HG03520 (cell line): ENCODE results near the gene GPR176.

Source experiments
- ATAC-seq: cut with Tn5 transposase; IDR thresholded peaks from one replicate; pipeline ENCODE4 v1.9.1; 2021; ENCODE audit warnings: mild to moderate bottlenecking, moderate library complexity; ENCODE audit not compliant: unreplicated experiment

The GPR176 gene

GRCh38 chr15:39892418-39892817 is 27.6 kb downstream of the GPR176 start:
- no peak for ATAC-seq

DNA sequence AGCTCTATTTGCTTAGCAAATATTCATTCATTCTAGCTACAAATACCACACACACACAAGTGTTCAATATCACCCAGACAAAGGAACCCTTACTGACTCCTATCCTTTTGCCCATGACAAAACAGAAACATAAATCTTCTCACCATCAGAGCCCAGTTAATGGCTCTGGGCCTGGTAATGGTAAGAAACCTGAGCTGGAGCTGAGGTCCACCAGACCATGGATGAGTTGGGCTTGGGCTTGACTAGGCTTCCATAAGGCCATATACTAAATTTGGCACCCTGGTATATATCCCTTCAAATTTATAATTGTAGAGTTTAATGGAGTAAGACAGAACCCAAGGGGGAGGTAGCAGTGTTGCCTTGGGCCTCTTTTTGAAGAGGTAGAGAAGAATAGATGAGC is 29.4 kb downstream of the GPR176 start:
- ATAC-seq = no peak

GRCh38 chr15:39889601-39890000 is 30.5 kb downstream of the GPR176 start:
- ATAC-seq = no peak

DNA sequence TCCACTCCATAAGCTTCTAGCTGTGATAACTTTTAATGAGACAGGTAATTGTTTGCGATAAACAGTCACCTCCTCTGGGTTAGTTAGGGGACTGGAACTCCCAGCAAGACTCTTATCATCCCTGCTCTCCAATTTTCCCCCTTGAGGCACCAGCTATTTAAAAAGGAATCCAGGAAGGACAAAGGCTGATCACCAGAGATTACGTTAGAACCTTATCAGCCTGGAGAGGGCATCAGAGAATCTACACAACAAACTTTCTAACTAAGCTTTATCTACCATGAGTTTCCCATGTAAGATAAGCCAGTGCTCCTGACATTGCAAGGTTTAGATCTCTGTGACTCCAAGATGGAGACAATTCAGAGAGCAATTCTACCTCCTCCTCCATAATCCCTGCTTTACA is 31.3 kb downstream of the GPR176 start:
- ATAC-seq = no peak

GRCh38 chr15:39888243-39888642 is 31.8 kb downstream of the GPR176 start:
- no peak for ATAC-seq

DNA sequence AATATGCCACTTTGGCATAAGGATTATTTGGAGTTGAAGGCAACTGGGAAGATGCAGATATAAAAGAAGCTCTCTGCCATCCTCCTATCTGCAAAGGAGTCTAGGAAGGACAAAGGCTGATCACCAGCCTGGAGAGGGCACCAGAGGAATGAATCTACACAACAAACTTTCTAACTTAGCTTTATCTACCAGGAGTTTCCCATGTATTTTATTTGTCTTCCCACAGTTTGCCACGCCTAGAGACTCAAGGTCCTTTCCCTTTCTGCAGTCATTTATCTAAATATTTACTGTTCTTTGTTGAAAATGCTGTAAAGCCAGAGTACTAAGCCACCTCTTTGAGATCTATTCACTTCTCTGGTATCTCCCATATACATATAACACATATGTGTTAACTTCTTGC is 32.2 kb downstream of the GPR176 start:
- ATAC-seq = no peak

DNA sequence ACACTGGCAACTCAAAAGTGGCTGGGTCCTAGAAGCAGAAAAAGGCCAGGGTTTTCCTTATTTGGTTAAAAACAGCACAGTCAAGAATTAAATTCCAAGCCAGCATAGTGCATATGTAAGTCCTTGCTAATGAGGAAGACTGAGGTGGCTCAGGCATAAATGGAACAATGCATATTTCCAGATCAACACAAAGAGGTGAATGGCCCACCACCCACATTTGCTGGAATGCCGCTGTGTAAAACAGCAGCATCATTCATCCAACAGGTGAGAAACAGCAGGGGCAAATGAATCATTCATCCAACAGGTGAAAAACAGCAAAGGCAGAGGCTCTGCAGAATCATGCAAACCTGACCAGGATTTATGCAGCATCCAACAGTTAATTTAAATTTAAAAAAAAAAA is 32.9 kb downstream of the GPR176 start:
- no peak for ATAC-seq

DNA sequence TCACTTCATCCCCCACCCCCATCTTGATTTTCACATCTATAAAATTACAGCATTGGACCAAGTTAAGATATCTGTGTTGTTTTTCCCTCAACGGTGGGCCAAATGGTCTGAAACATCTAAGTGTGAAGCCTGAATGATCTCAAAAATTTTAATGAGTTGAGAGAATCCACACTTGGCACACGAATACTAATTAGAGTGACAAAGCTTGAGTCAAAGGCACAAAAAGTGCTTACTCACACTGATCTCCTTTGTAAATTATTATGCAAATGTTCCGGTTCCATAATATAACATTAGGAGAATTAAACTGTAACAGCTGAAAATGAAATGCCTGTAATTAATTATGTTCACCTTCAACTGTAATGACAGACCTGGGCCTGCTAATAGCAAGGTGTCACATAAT is 33.6 kb downstream of the GPR176 start:
- ATAC-seq = no peak

GRCh38 chr15:39885099-39885777 is 34.8 kb downstream of the GPR176 start:
- ATAC-seq = no peak

DNA sequence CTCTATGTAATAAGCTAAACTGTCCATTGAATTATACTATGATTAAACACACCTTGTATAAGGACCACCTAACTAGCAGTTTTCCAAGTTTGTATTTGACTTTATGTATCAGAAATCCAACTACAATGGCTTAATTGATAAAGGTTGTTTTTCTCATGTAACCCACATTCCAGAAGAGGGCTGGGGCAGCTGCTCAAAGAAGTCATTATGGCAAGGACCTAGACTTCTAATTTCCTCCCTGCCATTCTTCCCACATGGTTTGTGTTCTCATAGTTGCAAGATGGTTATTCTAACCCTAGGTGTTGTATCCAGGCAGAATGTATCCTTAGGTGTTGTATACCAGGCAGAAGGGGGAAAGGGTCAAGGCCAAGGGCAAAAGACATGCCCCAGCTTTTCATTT is 35.7 kb downstream of the GPR176 start:
- ATAC-seq = no peak

GRCh38 chr15:39882602-39883001 is 37.5 kb downstream of the GPR176 start:
- ATAC-seq = no peak

GRCh38 chr15:39881790-39882189 is 38.3 kb downstream of the GPR176 start:
- no peak for ATAC-seq

DNA sequence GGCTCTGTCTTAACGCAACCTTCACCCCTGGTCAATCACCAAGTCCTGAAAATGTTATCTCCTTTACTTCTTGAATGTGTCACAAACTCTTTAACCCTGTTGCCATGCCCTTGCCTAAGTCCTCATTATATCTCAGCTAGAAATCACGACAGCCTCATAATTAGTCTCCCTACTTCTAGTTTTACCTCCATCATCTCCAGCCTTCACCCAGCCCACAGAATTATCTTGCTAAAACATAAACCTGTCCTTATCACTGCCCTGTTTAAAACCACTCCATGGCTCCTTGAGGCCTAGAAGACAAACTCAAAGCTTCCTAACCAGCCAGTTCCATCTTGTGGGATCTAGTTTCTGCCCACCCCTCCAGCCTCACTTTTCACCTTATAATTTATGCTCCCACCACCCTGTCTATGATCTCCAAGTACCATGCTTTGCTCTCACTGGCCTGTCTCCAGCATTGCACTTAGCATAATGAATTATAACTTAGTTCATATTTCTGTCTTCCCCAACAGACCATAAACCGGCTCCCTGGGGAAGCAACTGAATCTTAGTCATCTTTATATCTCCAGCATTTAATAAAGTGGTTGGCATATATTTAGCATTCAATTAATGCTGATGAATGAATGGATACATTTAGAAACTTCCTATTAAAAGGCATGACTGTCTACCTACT is 39.2 kb downstream of the GPR176 start:
- no peak for ATAC-seq

DNA sequence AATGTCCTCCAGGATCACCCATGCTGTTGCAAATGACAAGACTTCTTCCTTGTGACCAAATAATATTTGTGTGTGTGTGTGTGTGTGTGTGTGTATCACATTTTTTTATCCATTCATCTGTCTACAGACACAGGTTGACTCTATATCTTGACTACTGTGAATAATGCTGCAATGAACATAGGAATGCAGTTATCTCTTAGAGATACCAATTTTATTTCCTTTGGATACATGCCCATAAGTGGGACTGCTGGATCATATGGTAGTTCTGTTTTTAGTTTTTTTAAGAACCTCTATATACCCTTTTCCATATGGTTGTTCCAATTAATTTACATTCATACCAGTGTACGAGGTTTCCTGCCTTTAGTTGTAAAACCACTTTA is 41.7 kb downstream of the GPR176 start:
- ATAC-seq = no peak

- no peak for ATAC-seq
These were observed 45.0 kb downstream of the GPR176 start for GRCh38 chr15:39874890-39875549.

GRCh38 chr15:39873978-39874377 is 46.1 kb downstream of the GPR176 start:
- ATAC-seq = no peak

GRCh38 chr15:39870537-39870936 is 49.5 kb downstream of the GPR176 start:
- ATAC-seq = no peak

DNA sequence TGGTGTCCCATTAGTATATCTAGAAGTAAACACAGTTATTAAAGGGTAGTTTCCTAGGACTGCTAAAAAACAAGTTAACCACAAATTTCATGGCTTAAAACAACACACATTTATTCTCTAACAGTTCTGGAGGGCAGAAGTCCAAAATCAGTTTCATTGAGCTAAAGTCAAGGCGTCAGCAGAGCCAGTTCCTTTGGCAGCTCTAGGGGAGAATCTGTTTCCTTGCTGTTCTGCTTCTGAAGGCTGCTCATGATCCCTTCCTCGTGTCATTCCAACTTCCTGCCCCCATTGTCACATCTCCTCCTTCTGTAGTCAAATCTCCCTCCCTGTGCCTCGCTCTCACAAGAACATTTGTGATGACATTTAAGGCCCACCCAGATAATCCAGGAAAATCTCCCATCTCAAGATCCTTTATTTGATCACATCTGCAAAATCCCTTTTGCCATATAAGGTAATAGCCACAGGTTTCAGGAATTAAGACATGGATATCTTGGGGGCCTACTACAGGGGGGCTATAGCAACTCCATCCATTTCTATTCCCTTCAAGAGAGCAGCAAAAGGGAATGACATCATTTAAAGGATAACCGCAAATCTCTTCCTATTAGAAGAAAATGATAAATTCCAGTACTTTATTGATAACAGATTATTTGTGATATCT is 50.1 kb downstream of the GPR176 start:
- ATAC-seq = no peak

- no peak for ATAC-seq
These were observed 50.8 kb downstream of the GPR176 start for GRCh38 chr15:39869254-39869653.

DNA sequence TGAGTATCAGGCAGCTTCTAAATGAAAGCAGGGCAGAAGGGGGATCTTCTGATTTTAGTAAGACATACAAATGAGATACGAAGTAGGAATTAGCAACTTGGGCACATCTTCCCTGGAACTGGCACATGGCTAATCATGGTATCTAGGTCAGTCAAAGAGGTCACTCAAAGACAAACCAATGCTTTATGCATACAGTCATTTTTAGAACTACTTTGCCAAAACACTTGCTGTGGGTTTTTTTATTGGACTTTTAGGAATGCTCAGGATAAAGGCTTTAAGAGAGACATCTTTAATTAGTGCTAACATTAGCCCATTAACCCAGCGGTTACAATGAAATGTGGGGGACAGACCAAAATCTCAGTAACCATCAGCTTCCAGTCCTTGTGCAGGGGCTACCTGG is 51.7 kb downstream of the GPR176 start:
- no peak for ATAC-seq

DNA sequence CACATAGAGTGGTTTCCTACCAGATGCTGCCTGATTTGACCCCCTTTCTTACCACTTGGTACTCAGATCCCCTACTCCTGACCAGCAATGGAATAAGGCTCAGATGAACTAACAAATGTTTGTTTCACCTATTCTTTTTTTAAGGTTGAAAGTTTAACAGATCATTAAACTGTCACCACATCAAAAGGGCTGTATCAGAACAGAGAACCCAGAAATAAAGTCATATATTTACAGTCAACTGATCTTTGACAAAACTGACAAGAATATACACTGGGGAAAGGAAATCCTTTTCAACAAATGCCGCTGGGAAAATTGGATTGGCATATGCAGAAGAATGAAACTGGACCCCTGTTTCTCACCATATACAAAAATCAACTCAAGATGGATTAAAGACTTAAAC is 56.0 kb downstream of the GPR176 start:
- no peak for ATAC-seq

DNA sequence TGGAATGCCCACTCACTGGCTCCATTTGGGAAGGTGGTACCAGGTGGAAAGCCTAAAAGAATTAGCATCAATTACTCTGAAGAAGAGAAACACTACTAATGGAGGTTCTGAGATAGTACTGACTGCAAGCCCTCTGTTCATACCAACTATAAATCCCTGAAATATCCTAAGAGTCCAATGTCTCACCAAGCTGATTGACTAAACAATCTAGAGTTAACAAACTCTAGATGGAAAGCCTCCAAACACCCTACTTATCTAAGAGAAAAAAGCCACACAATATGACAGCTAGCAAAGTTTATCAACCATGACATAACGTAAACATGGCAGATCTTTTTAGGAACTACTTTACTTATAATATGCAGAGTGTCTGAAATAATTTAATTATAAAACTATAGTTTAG is 59.2 kb downstream of the GPR176 start:
- ATAC-seq = no peak
